VCaP (cell line): ENCODE data around the gene OSBPL10.

Experiments
- H3K27ac ChIP-seq: fragments of 450-650 bp; 2 replicates; pipeline ENCODE4 v1.5.1; 2017
- CTCF ChIP-seq: fragments of 450-650 bp; conservative IDR thresholded peaks from 2 replicates; pipeline ENCODE4 v1.5.1; 2017; ENCODE audit warnings: mild to moderate bottlenecking, moderate library complexity

OSBPL10 gene

GRCh38 chr3:31831591-31831990 is 149.5 kb downstream of the OSBPL10 start:
- no peak for TF ChIP-seq CTCF
- no peak overlapping the region for H3K27ac ChIP-seq

GRCh38 chr3:31829826-31830426 is 151.1 kb downstream of the OSBPL10 start:
- no peak overlapping the region for H3K27ac ChIP-seq
- TF ChIP-seq CTCF: no peak

- no peak overlapping the region for H3K27ac ChIP-seq
- no peak for TF ChIP-seq CTCF
These were observed 152.1 kb downstream of the OSBPL10 start for GRCh38 chr3:31829010-31829409.

- H3K27ac ChIP-seq: no peak overlapping the region
- TF ChIP-seq CTCF: no peak
These were observed 153.1 kb downstream of the OSBPL10 start for GRCh38 chr3:31828007-31828406.

- no peak for TF ChIP-seq CTCF
- H3K27ac ChIP-seq: no peak overlapping the region
These were observed 157.9 kb downstream of the OSBPL10 start for GRCh38 chr3:31823184-31823583.

GRCh38 chr3:31821118-31821517 is 159.9 kb downstream of the OSBPL10 start:
- H3K27ac ChIP-seq: no peak overlapping the region
- no peak for TF ChIP-seq CTCF

GRCh38 chr3:31819441-31819840 is 161.6 kb downstream of the OSBPL10 start:
- H3K27ac ChIP-seq: no peak overlapping the region
- no peak for TF ChIP-seq CTCF
